ENCODE data around the gene NTNG2.

The NTNG2 gene

DNA sequence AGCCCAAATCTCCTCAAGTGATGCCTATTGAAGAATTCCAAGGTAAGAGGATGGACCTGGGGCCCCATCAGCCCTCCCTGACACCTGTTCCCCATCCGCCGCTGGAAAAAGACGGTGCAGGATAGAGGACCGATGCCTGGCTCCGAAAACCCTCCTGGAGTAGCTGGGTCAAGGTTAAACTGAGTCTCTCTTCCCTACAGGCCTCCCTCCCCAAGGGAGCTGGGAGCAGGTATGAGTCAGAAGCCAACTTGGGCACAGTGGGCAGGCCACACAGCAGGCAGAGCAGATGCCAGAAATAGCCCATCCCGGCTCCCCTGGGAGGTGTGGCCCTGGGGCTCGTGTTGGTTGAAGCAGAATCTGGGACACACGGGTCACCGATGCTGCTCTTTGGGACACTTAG lies 75.6 kb downstream of the NTNG2 start:
- H3F3A ChIP-seq (ENCODE audit: insufficient read depth, low read length) = no peaks in the 10 kb centered on the region
- H3K36me3 ChIP-seq (replicated peaks; ENCODE audit: insufficient read depth, low read length) = no peaks in the 10 kb centered on the region
- no peaks in the 10 kb centered on the region for H3K79me2 ChIP-seq (ENCODE audit: low read length)
- no peaks in the 10 kb centered on the region for H3K4me1 ChIP-seq (ENCODE audit: low read length)
- H3K4me3 ChIP-seq (ENCODE audit: low read length) = no peak overlapping the region
- DNase-seq = no peak
- no peaks in the 10 kb centered on the region for H3K9me2 ChIP-seq (replicated peaks; ENCODE audit: insufficient read depth, low read length)
- no peak overlapping the region for H3K4me2 ChIP-seq (ENCODE audit: low read depth, low read length)
- H3K9me3 ChIP-seq (replicated peaks; ENCODE audit: insufficient read depth, low read length) = no peaks in the 10 kb centered on the region
- no peak for TF ChIP-seq EZH2phosphoT487 (IDR thresholded peaks at IDR 0.05; ENCODE audit: low read length)
- TF ChIP-seq CTCF (IDR thresholded peaks at IDR 0.05; ENCODE audit: low read length) = no peak
- no peak for TF ChIP-seq EZH2 (optimal IDR thresholded peaks at IDR 0.05; ENCODE audit: low read depth, low read length)
- H2AFZ ChIP-seq (ENCODE audit: low read length) = no peak overlapping the region
- no peaks in the 10 kb centered on the region for H4K20me1 ChIP-seq (ENCODE audit: insufficient read depth, low read length)
- no peak overlapping the region for H3K27ac ChIP-seq (ENCODE audit: low read length)
- peaks cover 77% of the 10 kb centered on the region for H3K27me3 ChIP-seq (replicated peaks; ENCODE audit: insufficient read depth, low read length)
- no peak overlapping the region for H3K9ac ChIP-seq (ENCODE audit: low read length)

- no peaks in the 10 kb centered on the region for H3K4me1 ChIP-seq (ENCODE audit: low read length)
Observed at GRCh38 chr9:132238026-132238972, 76.4 kb downstream of the NTNG2 start.

GRCh38 chr9:132238992-132239391 lies 77.1 kb downstream of the NTNG2 start:
- Histone ChIP-seq H3K4me2 (ENCODE audit: low read depth, low read length) (no peak overlapping the region), H3K27ac (ENCODE audit: low read length) (no peak overlapping the region), H3K4me3 (ENCODE audit: low read length) (no peak overlapping the region), H3K9ac (ENCODE audit: low read length) (no peak overlapping the region), H4K20me1 (ENCODE audit: insufficient read depth, low read length) (no peaks in the 10 kb centered on the region), H3K4me1 (ENCODE audit: low read length) (no peaks in the 10 kb centered on the region), H3F3A (ENCODE audit: insufficient read depth, low read length) (no peaks in the 10 kb centered on the region), H3K9me3 (replicated peaks; ENCODE audit: insufficient read depth, low read length) (no peaks in the 10 kb centered on the region), H2AFZ (ENCODE audit: low read length) (no peak overlapping the region), H3K36me3 (replicated peaks; ENCODE audit: insufficient read depth, low read length) (no peaks in the 10 kb centered on the region), H3K79me2 (ENCODE audit: low read length) (no peaks in the 10 kb centered on the region), H3K9me2 (replicated peaks; ENCODE audit: insufficient read depth, low read length) (no peaks in the 10 kb centered on the region), H3K27me3 (replicated peaks; ENCODE audit: insufficient read depth, low read length) (peaks cover 62% of the 10 kb centered on the region)
- TF ChIP-seq EZH2 (optimal IDR thresholded peaks at IDR 0.05; ENCODE audit: low read depth, low read length) (no peak), EZH2phosphoT487 (IDR thresholded peaks at IDR 0.05; ENCODE audit: low read length) (no peak), CTCF (IDR thresholded peaks at IDR 0.05; ENCODE audit: low read length) (no peak)
- DNase-seq = no peak

More at GRCh38 chr9:132238026-132238972, 76.4 kb downstream of the NTNG2 start:
- DNase-seq = no peak
- H3K9me3 ChIP-seq (replicated peaks; ENCODE audit: insufficient read depth, low read length) = no peaks in the 10 kb centered on the region
- no peak overlapping the region for H3K27ac ChIP-seq (ENCODE audit: low read length)
- peaks cover 69% of the 10 kb centered on the region for H3K27me3 ChIP-seq (replicated peaks; ENCODE audit: insufficient read depth, low read length)
- H3K4me3 ChIP-seq (ENCODE audit: low read length) = no peak overlapping the region
- H2AFZ ChIP-seq (ENCODE audit: low read length) = no peak overlapping the region
- H3K9me2 ChIP-seq (replicated peaks; ENCODE audit: insufficient read depth, low read length) = no peaks in the 10 kb centered on the region
- TF ChIP-seq CTCF (IDR thresholded peaks at IDR 0.05; ENCODE audit: low read length) (no peak), EZH2phosphoT487 (IDR thresholded peaks at IDR 0.05; ENCODE audit: low read length) (no peak), EZH2 (optimal IDR thresholded peaks at IDR 0.05; ENCODE audit: low read depth, low read length) (no peak)
- no peaks in the 10 kb centered on the region for H3K36me3 ChIP-seq (replicated peaks; ENCODE audit: insufficient read depth, low read length)
- H4K20me1 ChIP-seq (ENCODE audit: insufficient read depth, low read length) = no peaks in the 10 kb centered on the region
- H3K79me2 ChIP-seq (ENCODE audit: low read length) = no peaks in the 10 kb centered on the region
- H3F3A ChIP-seq (ENCODE audit: insufficient read depth, low read length) = no peaks in the 10 kb centered on the region
- no peak overlapping the region for H3K9ac ChIP-seq (ENCODE audit: low read length)
- H3K4me2 ChIP-seq (ENCODE audit: low read depth, low read length) = no peak overlapping the region
